ENCODE measurements around the gene FARP1. TPM values are rescaled to one million over a fixed set of nuclear protein-coding genes. Genes with fewer than 3 reads are reported as not detected.

Gene FARP1
- polyA plus RNA-seq, 2 of the 4 experiments (the other 2 are of a cell fraction), result 9.4 to 13.0 TPM

DNA sequence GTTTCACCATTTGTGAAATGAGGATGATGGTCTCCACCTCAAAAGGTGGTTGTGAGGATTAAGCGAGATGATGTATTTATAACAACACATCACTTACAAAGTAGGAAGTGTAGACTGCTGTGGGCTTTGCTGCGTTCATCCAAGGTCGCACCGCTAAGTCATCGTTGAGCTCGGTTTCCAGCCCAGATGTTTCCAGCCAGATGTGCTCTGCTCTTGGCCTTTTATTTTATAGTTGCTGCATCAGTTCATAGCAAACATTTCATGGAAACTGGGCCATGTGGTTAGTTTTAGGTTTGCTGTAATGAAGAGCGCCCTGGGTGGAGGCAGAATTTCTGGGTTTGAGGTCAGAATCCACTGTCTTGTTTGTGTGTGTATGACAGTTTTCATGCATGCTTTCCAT is 110.6 kb downstream of the FARP1 start:
- no peak for DNase-seq (ENCODE audit: low read depth in 1 of 2, low spot score in 1 of 2)
- no peak overlapping the region for H3K4me3 ChIP-seq
- no peaks in the 10 kb centered on the region for H3K9me3 ChIP-seq
- H3K4me1 ChIP-seq, result peaks cover 9% of the 10 kb centered on the region; the same call in 2 of the 3 replicates
- no peak overlapping the region for H3K4me2 ChIP-seq
- H3K27ac ChIP-seq, result no peak overlapping the region
- TF ChIP-seq, protein P1, sequence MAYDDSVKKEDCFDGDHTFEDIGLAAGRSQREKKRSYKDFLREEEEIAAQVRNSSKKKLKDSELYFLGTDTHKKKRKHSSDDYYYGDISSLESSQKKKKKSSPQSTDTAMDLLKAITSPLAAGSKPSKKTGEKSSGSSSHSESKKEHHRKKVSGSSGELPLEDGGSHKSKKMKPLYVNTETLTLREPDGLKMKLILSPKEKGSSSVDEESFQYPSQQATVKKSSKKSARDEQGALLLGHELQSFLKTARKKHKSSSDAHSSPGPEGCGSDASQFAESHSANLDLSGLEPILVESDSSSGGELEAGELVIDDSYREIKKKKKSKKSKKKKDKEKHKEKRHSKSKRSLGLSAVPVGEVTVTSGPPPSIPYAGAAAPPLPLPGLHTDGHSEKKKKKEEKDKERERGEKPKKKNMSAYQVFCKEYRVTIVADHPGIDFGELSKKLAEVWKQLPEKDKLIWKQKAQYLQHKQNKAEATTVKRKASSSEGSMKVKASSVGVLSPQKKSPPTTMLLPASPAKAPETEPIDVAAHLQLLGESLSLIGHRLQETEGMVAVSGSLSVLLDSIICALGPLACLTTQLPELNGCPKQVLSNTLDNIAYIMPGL (CRISPR knock-in tag; IDR thresholded peaks at IDR 0.05; ENCODE audit: borderline replicate concordance), result no peak
- no peak for TF ChIP-seq USF2 (IDR thresholded peaks at IDR 0.05)
- no peak for TF ChIP-seq TP53 (CRISPR knock-in tag; IDR thresholded peaks at IDR 0.05)
- no peak for TF ChIP-seq POLR2A (IDR thresholded peaks at IDR 0.05; ENCODE audit: low read length)
- TF ChIP-seq, protein P2, sequence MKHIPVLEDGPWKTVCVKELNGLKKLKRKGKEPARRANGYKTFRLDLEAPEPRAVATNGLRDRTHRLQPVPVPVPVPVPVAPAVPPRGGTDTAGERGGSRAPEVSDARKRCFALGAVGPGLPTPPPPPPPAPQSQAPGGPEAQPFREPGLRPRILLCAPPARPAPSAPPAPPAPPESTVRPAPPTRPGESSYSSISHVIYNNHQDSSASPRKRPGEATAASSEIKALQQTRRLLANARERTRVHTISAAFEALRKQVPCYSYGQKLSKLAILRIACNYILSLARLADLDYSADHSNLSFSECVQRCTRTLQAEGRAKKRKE (CRISPR knock-in tag; IDR thresholded peaks at IDR 0.05; ENCODE audit: low read depth), result no peak
- TF ChIP-seq RFX5 (IDR thresholded peaks at IDR 0.05), result no peak
- TF ChIP-seq KDM5A (IDR thresholded peaks at IDR 0.05), result no peak
- TF ChIP-seq MYC (IDR thresholded peaks at IDR 0.05; ENCODE audit: borderline replicate concordance, low read length), result no peak
- TF ChIP-seq ZSCAN20 (CRISPR knock-in tag; IDR thresholded peaks at IDR 0.05), result no peak
- TF ChIP-seq GATA3 (IDR thresholded peaks at IDR 0.05; ENCODE audit: borderline replicate concordance), result no peak
- no peak for TF ChIP-seq CBX8 (IDR thresholded peaks at IDR 0.05)
- CTCF ChIA-PET, result no interaction called here
- FAIRE-seq, result no peak
- no peak for ATAC-seq
- POLR2A ChIA-PET, result no interaction called here
- 74% methylated on average over 7 of the region's 7 CpGs for WGBS (ENCODE audit: missing lambda C conversion rate)

DNA sequence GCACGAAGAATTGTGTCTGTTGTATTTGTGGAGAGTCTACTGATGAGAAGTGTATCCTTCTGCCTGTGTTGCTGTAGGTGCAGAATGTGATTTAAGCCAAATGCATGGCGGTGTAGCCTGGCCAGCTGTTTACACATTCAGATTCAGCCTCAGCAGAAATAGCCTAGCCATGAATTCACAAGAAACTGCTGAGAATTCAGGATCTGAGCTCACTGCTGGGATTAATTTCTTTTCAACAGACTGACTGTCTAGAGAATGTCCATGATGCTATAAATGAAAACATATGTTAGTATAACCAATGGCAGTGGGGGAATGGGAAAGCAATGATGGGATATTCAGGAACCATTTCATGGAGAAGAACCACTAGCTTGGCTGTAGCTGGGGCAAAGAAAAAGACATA is 111.6 kb downstream of the FARP1 start:
- CTCF ChIA-PET, result interaction anchor here (1.5 kb wide), 1 partner anchor 12 kb away, joined by 4 read pairs; no protein-coding TSS in a partner anchor
- Histone ChIP-seq H3K4me3 (no peak overlapping the region), H3K9me3 (no peaks in the 10 kb centered on the region), H3K4me2 (no peak overlapping the region), H3K4me1 (peaks cover 9% of the 10 kb centered on the region; the same call in 2 of the 3 replicates), H3K27ac (no peak overlapping the region)
- DNase-seq (ENCODE audit: low read depth in 1 of 2, low spot score in 1 of 2), result no peak
- ATAC-seq, result no peak
- TF ChIP-seq POLR2A (IDR thresholded peaks at IDR 0.05; ENCODE audit: low read length) (no peak), EHMT2 (IDR thresholded peaks at IDR 0.05; ENCODE audit: low read depth) (no peak), HOXA7 (CRISPR knock-in tag; IDR thresholded peaks at IDR 0.05) (no peak)
- no peak for FAIRE-seq
- POLR2A ChIA-PET, result no interaction called here
- WGBS (ENCODE audit: missing lambda C conversion rate), result 66% methylated on average over 2 of the region's 2 CpGs

DNA sequence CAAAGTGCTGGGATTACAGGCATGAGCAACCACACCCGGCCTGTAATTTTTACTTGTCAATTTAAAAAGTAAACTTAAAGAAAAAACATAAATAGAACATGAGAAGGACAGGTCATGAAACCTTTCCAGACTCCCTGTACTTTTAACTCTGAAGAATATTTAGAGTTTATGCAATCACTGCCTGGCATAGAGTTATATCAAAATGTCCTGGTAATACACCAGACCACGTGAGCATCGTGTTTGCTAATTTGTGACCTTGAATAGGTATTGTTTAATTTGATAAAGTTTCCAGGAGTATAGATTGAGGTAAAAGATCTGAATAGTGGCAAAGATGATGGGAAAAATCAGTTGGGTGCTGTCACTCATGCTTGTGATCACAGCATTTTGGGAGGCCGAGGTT is 115.3 kb downstream of the FARP1 start:
- no peak for ATAC-seq
- FAIRE-seq, result no peak
- Histone ChIP-seq H3K27ac (no peak overlapping the region), H3K4me1 (peaks cover 9% of the 10 kb centered on the region; the same call in 2 of the 3 replicates), H3K9me3 (no peaks in the 10 kb centered on the region), H3K4me3 (no peak overlapping the region), H3K4me2 (no peak overlapping the region)
- WGBS (ENCODE audit: missing lambda C conversion rate), result 86% methylated on average over 4 of the region's 4 CpGs
- ChIA-PET CTCF (no interaction called here), POLR2A (no interaction called here)
- no peak for TF ChIP-seq SREBF2 (IDR thresholded peaks at IDR 0.05)
- TF ChIP-seq TP53 (CRISPR knock-in tag; IDR thresholded peaks at IDR 0.05), result no peak
- TF ChIP-seq EHF (CRISPR knock-in tag; IDR thresholded peaks at IDR 0.05), result no peak
- TF ChIP-seq CEBPB (IDR thresholded peaks at IDR 0.05), result no peak
- no peak for TF ChIP-seq RFX5 (IDR thresholded peaks at IDR 0.05)
- TF ChIP-seq, protein P3, sequence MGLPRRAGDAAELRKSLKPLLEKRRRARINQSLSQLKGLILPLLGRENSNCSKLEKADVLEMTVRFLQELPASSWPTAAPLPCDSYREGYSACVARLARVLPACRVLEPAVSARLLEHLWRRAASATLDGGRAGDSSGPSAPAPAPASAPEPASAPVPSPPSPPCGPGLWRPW (IDR thresholded peaks at IDR 0.05), result no peak
- TF ChIP-seq, protein P2 (CRISPR knock-in tag; IDR thresholded peaks at IDR 0.05; ENCODE audit: low read depth), result no peak
- no peak for TF ChIP-seq RCOR1 (IDR thresholded peaks at IDR 0.05; ENCODE audit: low read depth, low read length)
- no peak for TF ChIP-seq ZNF302 (CRISPR knock-in tag; IDR thresholded peaks at IDR 0.05)
- TF ChIP-seq RARB (CRISPR knock-in tag; IDR thresholded peaks at IDR 0.05), result no peak
- DNase-seq (ENCODE audit: low read depth in 1 of 2, low spot score in 1 of 2), result no peak

All from A549 (cell line).